Stimulated activated naive CD8-positive, alpha-beta T cell treated with anti-CD3 and anti-CD28 coated beads, Interleukin-15, amount 100 ng/mL, for 72 hours (primary cell): Measurements from ENCODE around the gene FAM13B.
"Not testable (repeated sequence)": the region's sequence is repeated elsewhere in the genome, so short reads cannot be mapped to it uniquely, and the experiment has no call there.

ENCODE experiments used
- ATAC-seq: fragments of 150-1000 bp; cut with Tn5 transposase; 2 replicates; pipeline ENCODE4 v1.10.0; 2021; ENCODE audit warnings: mild to moderate bottlenecking, moderate library complexity
- DNase-seq, 2 donors: peaks; one replicate each; pipeline ENCODE4 v3.0.0; 2021 to 2022
- H3K27ac Mint-ChIP-seq, 2 donors: one replicate each; pipeline ENCODE4 v1.8.0; 2022; ENCODE audit warnings: mild to moderate bottlenecking in 2 of 2, mixed read lengths in 2 of 2, moderate library complexity in 2 of 2
- H3K27me3 Mint-ChIP-seq: one replicate; pipeline ENCODE4 v1.8.0; 2022; ENCODE audit warnings: mixed read lengths
- H3K4me1 Mint-ChIP-seq: one replicate; pipeline ENCODE4 v1.8.0; 2022; ENCODE audit warnings: mild to moderate bottlenecking, mixed read lengths
- H3K4me3 Mint-ChIP-seq, 2 donors: one replicate each; pipeline ENCODE4 v1.8.0; 2022; ENCODE audit warnings: mild to moderate bottlenecking in 2 of 2, mixed read lengths in 2 of 2, moderate library complexity in 1 of 2
- H3K9me3 Mint-ChIP-seq, 2 donors: one replicate each; pipeline ENCODE4 v1.8.0; 2022; ENCODE audit warnings: mixed read lengths in 2 of 2

FAM13B gene

DNA sequence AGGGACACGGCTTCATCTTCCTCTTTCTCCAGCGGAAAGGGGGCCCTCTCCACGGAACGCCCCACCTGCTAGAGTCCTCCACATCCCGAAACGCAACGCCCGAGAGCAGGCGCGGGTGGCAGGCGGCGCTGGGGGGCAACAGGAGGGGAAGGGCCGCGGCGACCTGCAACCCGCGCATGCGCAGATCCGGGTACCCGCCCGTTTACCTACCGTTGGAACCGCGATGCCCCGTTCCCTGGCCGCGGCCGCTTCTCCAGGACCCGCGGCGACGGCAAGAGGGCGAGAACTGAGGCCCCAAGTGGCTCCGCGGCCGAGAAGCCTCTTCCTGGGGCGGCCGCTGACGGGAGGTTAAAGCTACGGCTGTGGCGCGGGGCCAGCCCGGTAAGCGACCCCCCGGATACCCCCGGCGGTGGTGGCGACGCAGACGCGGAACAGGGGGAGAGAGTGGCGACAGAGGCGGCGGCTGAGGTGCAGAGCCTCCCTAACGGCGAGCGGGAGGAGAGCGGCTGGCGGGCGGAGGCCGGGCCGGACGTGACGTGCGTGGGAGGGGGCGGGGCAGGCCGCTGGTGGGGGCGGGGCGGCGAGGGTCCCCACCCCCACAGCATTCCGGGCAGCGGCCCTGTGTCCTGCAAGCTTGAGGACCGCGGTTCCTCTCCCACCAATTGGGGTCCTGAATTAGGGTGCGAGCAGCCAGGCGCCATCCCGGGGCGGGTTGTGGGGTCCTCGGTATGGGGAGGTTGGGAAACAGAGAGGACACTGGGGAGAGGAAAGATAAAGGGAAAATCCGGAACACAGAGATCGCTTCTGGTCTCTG, at the start of gene FAM13B:
FAM13B (minus strand) TSS at position 508 of the 814 bp plus-strand sequence. CDS start 13,968 bp downstream, outside the sequence.
- Mint-ChIP-seq H3K27me3 (no peaks in the 10 kb centered on the region), H3K27ac (peak within 1 kb of the TSS; percentile 89 to 99), H3K4me1 (peaks cover 63% of the 10 kb centered on the region), H3K4me3 (peak within 1 kb of the TSS; percentile 90 to 97), H3K9me3 (no peaks in the 10 kb centered on the region)
- peak; percentile 88 to 92 for DNase-seq
- peak; percentile 88 for ATAC-seq

GRCh38 chr5:138082033-138082432, 49.2 kb upstream of the FAM13B start:
- Mint-ChIP-seq H3K27ac (peak overlapping the region in 1 of 2 donors; percentile 37), H3K27me3 (no peaks in the 10 kb centered on the region)
- no peak for ATAC-seq

GRCh38 chr5:138078006-138078643, 45.2 kb upstream of the FAM13B start:
- no peak overlapping the region for H3K27ac Mint-ChIP-seq
- H3K4me3 Mint-ChIP-seq, result no peak overlapping the region
- H3K9me3 Mint-ChIP-seq, result no peaks in the 10 kb centered on the region
- no peak for ATAC-seq
- DNase-seq, result no peak
- H3K4me1 Mint-ChIP-seq, result peaks cover 16% of the 10 kb centered on the region
- H3K27me3 Mint-ChIP-seq, result no peaks in the 10 kb centered on the region

More at GRCh38 chr5:138082033-138082432, 49.2 kb upstream of the FAM13B start:
- Mint-ChIP-seq H3K4me1 (peaks cover 16% of the 10 kb centered on the region), H3K4me3 (no peak overlapping the region), H3K9me3 (no peaks in the 10 kb centered on the region)
- DNase-seq, result no peak

- peaks cover 16% of the 10 kb centered on the region for H3K4me1 Mint-ChIP-seq
- H3K4me3 Mint-ChIP-seq, result no peak overlapping the region
- no peak overlapping the region for H3K27ac Mint-ChIP-seq
- ATAC-seq (no peak), DNase-seq (peak; percentile 13 to 35)
- H3K27me3 Mint-ChIP-seq, result no peaks in the 10 kb centered on the region
- no peaks in the 10 kb centered on the region for H3K9me3 Mint-ChIP-seq
These were observed 44.3 kb upstream of the FAM13B start for GRCh38 chr5:138077064-138077696.

- not testable (repeated sequence) for H3K27ac Mint-ChIP-seq, DNase-seq, ATAC-seq, H3K9me3 Mint-ChIP-seq, H3K27me3 Mint-ChIP-seq, H3K4me3 Mint-ChIP-seq
- H3K4me1 Mint-ChIP-seq, result peaks cover 11% of the 10 kb centered on the region
These were observed 37.1 kb upstream of the FAM13B start for GRCh38 chr5:138070026-138070425.

- H3K9me3 Mint-ChIP-seq, result no peaks in the 10 kb centered on the region
- no peaks in the 10 kb centered on the region for H3K27me3 Mint-ChIP-seq
- H3K27ac Mint-ChIP-seq, result no peak overlapping the region
- H3K4me1 Mint-ChIP-seq, result peaks cover 11% of the 10 kb centered on the region
- no peak overlapping the region for H3K4me3 Mint-ChIP-seq
- peak; percentile 70 for ATAC-seq
- DNase-seq, result peak; percentile 55 to 65
These were observed 36.1 kb upstream of the FAM13B start for GRCh38 chr5:138068742-138069600.

GRCh38 chr5:138067945-138068344, 35.1 kb upstream of the FAM13B start:
- Mint-ChIP-seq H3K4me1 (peaks cover 11% of the 10 kb centered on the region), H3K27ac (no peak overlapping the region), H3K9me3 (no peaks in the 10 kb centered on the region), H3K4me3 (no peak overlapping the region), H3K27me3 (no peaks in the 10 kb centered on the region)
- ATAC-seq (no peak), DNase-seq (no peak)

- no peak overlapping the region for H3K4me3 Mint-ChIP-seq
- ATAC-seq, result no peak
These were observed 32.2 kb upstream of the FAM13B start for GRCh38 chr5:138065102-138065501.

GRCh38 chr5:138064526-138064925, 31.6 kb upstream of the FAM13B start:
- H3K4me1 Mint-ChIP-seq, result peaks cover 6% of the 10 kb centered on the region
- H3K27ac Mint-ChIP-seq, result no peak overlapping the region
- no peak for ATAC-seq
- no peaks in the 10 kb centered on the region for H3K27me3 Mint-ChIP-seq
- DNase-seq, result no peak
- H3K9me3 Mint-ChIP-seq, result no peaks in the 10 kb centered on the region
- no peak overlapping the region for H3K4me3 Mint-ChIP-seq

More at GRCh38 chr5:138065102-138065501, 32.2 kb upstream of the FAM13B start:
- H3K27me3 Mint-ChIP-seq, result no peaks in the 10 kb centered on the region
- no peak overlapping the region for H3K27ac Mint-ChIP-seq
- H3K9me3 Mint-ChIP-seq, result no peaks in the 10 kb centered on the region
- peaks cover 6% of the 10 kb centered on the region for H3K4me1 Mint-ChIP-seq
- no peak for DNase-seq

DNA sequence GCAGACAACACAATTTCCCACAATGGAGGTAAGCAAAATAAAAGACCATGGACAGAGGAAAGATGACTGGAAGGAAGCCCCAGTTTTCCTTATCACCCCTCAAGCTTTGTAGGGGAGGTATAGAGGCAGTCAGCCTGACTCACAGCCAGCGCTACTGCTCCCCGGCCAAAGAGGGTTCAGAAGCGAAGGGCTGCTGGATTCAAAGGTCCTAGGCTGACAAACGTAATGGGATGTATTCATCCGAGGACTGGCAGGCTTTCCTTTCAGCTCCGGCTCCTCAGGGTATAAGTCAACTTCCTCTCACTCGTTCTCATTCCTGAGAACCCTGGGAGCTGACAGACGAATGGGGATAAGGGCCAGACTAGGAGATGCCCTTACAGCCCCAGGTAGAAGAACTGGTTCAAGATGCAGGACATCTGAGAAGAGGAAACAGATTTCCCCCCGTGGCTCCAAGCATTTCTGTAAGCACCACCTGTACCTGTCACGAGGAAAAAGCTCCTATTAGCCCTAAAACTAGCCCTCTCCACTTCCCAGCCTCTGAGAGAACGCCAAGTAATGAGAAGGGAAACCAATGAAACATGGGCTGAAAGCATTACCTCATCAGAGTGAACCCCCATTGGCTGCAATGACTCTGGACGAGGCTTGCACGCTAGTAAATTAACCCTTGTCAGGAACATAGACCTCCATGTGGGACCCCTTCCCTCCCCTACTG, 22.1 kb upstream of the FAM13B start:
- ATAC-seq, result no peak
- Mint-ChIP-seq H3K4me1 (peaks cover 13% of the 10 kb centered on the region), H3K9me3 (no peaks in the 10 kb centered on the region), H3K4me3 (no peak overlapping the region), H3K27ac (no peak overlapping the region), H3K27me3 (peaks cover 11% of the 10 kb centered on the region)
- no peak for DNase-seq

DNA sequence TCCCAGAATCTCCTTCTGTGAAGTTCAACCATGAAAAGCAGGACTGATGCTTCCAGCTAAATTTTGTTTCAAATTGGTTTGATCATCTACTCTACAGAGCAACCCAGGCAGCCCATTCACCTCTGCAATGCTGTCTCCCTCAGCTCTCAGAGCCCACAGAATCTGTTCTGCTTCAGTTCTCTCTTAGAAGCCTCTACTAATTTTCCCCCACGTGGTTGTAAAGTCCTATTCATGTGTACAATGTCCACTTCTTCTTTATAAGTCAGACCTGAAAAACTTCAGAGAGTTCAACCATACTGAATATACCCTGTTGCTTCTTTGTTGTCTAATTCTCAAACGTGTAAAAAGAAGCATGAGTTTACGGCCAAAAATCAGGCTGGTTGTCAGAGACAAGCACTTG, 21.3 kb upstream of the FAM13B start:
- Mint-ChIP-seq H3K27me3 (peaks cover 11% of the 10 kb centered on the region), H3K4me3 (no peak overlapping the region), H3K27ac (no peak overlapping the region), H3K4me1 (peaks cover 13% of the 10 kb centered on the region), H3K9me3 (no peaks in the 10 kb centered on the region)
- no peak for ATAC-seq
- DNase-seq, result no peak

GRCh38 chr5:138053554-138053953, 20.7 kb upstream of the FAM13B start:
- no peak overlapping the region for H3K4me3 Mint-ChIP-seq
- H3K27me3 Mint-ChIP-seq, result peaks cover 11% of the 10 kb centered on the region
- ATAC-seq (no peak), DNase-seq (no peak)
- no peaks in the 10 kb centered on the region for H3K9me3 Mint-ChIP-seq
- peaks cover 13% of the 10 kb centered on the region for H3K4me1 Mint-ChIP-seq
- H3K27ac Mint-ChIP-seq, result no peak overlapping the region

- Mint-ChIP-seq H3K27ac (peak overlapping the region in 1 of 2 donors; percentile 19), H3K4me1 (peaks cover 13% of the 10 kb centered on the region), H3K27me3 (peaks cover 11% of the 10 kb centered on the region)
- not testable (repeated sequence) for ATAC-seq, H3K9me3 Mint-ChIP-seq, H3K4me3 Mint-ChIP-seq, DNase-seq
These were observed 19.8 kb upstream of the FAM13B start for GRCh38 chr5:138052718-138053117.

DNA sequence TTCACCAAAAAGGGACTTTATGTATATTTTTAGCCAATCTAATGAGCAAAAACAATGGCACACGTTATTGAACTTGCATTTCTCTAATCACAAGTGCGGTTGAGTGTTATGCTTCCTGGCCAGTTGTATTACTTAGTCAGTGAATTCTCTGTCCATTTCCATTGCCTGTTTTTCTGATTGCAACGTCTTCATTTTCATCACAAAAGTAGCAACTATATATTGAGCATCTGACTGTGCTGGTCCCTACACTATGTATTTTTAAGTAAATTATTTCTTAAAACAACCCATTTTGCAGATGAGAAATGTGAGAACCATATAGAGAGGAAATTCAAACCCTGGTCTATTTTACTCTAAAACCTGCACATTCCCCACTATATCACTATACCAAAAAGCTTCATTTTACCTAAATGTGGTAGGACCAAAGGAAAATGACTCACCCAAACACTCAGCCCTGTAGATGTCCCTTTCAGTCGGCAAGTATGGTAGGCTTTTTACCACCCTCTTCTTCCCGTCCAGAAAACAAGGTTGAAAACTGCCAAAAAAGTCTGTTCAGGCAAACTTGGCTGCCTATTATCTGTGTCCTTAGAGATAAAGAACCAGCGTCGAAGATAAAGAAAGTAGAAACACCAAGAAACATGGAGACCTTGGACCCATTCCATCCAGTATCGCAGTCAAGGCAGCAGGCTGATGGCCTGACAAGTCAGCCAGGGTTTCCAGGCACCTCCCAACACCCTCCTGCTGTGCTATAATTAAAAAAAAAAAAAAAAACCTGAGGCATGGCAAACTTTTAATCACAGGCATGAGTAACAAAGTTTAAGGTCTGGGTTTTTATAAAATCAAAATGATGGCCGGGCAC, 18.8 kb upstream of the FAM13B start:
- Mint-ChIP-seq H3K9me3 (no peaks in the 10 kb centered on the region), H3K27ac (no peak overlapping the region), H3K27me3 (peaks cover 11% of the 10 kb centered on the region), H3K4me1 (peaks cover 13% of the 10 kb centered on the region), H3K4me3 (no peak overlapping the region)
- DNase-seq, result no peak
- no peak for ATAC-seq
